IMR-90 (cell line): ENCODE results near the gene ZDHHC1. TPM values are rescaled to one million over a fixed set of nuclear protein-coding genes. Genes with fewer than 3 reads are reported as not detected.
A peak's percentile ranks its signal among the peaks of the same experiment; 100 is the strongest.

Experiments used
- ATAC-seq: fragments of 200-7000 bp; cut with Tn5 transposase; 2 replicates; pipeline ENCODE4 v1.9.1; 2020; ENCODE audit warnings: low read depth, mild to moderate bottlenecking, moderate library complexity
- BruUV-seq: library from RNA; stranded (reverse); fragments of 400-500 nt; replicated peaks from 2 replicates; lab custom pipeline; 2021; lab: Mats Ljungman, UMichigan
- CTCF ChIA-PET: fragments of 300-600 bp; formaldehyde crosslinking; extraction: SDS; loops from one replicate; lab custom pipeline; 2021; ENCODE audit warnings: antibody characterized with exemption; lab: Yijun Ruan, JAX
- POLR2A ChIA-PET: fragments of 300-600 bp; sonication (Branson Sonifier 250); formaldehyde crosslinking; loops from one replicate; lab custom pipeline; 2022; ENCODE audit warnings: antibody characterized with exemption; ENCODE audit not compliant: unreplicated experiment; lab: Charles Lee
- DNase-seq: peaks from one replicate; pipeline ENCODE4 v3.0.0; 2013
- H2AFZ ChIP-seq: replicated peaks from 2 replicates; pipeline ENCODE3; 2013; ENCODE audit warnings: low read length, mild to moderate bottlenecking; ENCODE audit not compliant: poor library complexity
- H2AK5ac ChIP-seq: 2 replicates; pipeline ENCODE4 v1.6.1; 2013; ENCODE audit warnings: low read depth, low read length, inconsistent platforms
- H2AK9ac ChIP-seq: replicated peaks from 2 replicates; pipeline ENCODE3; 2013; ENCODE audit warnings: mild to moderate bottlenecking, low read depth, low read length, moderate library complexity; ENCODE audit not compliant: poor library complexity
- H2BK120ac ChIP-seq: 2 replicates; pipeline ENCODE4 v1.6.1; 2013; ENCODE audit warnings: low read depth, low read length, inconsistent platforms
- H2BK15ac ChIP-seq: 3 replicates; pipeline ENCODE4 v1.6.1; 2013; ENCODE audit warnings: low read depth, low read length, inconsistent platforms
- H2BK20ac ChIP-seq: 2 replicates; pipeline ENCODE4 v1.6.1; 2013; ENCODE audit warnings: low read depth, mild to moderate bottlenecking, inconsistent platforms, low read length, moderate library complexity
- H2BK5ac ChIP-seq: 2 replicates; pipeline ENCODE4 v1.6.1; 2013; ENCODE audit warnings: mild to moderate bottlenecking, low read depth, low read length, inconsistent platforms; ENCODE audit not compliant: poor library complexity, severe bottlenecking
- H3K14ac ChIP-seq: replicated peaks from 2 replicates; pipeline ENCODE4 v1.6.1; 2013; ENCODE audit warnings: low read depth, low read length, inconsistent platforms
- H3K18ac ChIP-seq: 2 replicates; pipeline ENCODE4 v1.6.1; 2013; ENCODE audit warnings: low read depth, low read length, control low read depth
- H3K23ac ChIP-seq: 2 replicates; pipeline ENCODE4 v1.6.1; 2013; ENCODE audit warnings: low read depth, low read length, inconsistent platforms
- H3K27ac ChIP-seq: 2 replicates; pipeline ENCODE4 v1.5.1; 2013; ENCODE audit warnings: mild to moderate bottlenecking, control low read depth, low read length; ENCODE audit not compliant: insufficient read depth
- H3K27me3 ChIP-seq: 2 replicates; pipeline ENCODE4 v1.6.1; 2013; ENCODE audit warnings: low read length; ENCODE audit not compliant: control insufficient read depth, insufficient read depth
- H3K36me3 ChIP-seq: 2 replicates; pipeline ENCODE4 v1.6.1; 2013; ENCODE audit warnings: low read length, mixed read lengths; ENCODE audit not compliant: control insufficient read depth, insufficient read depth
- H3K4ac ChIP-seq: 2 replicates; pipeline ENCODE4 v1.6.1; 2013; ENCODE audit warnings: low read depth, low read length, inconsistent platforms
- H3K4me1 ChIP-seq: 2 replicates; pipeline ENCODE4 v1.6.1; 2013; ENCODE audit warnings: low read length, mixed read lengths; ENCODE audit not compliant: control insufficient read depth, insufficient read depth
- H3K4me2 ChIP-seq: 2 replicates; pipeline ENCODE4 v1.6.1; 2013; ENCODE audit warnings: low read depth, mild to moderate bottlenecking, control low read depth, low read length, moderate library complexity
- H3K4me3 ChIP-seq: 2 replicates; pipeline ENCODE4 v1.5.1; 2013; ENCODE audit warnings: low read depth, mild to moderate bottlenecking, control low read depth, low read length, moderate library complexity; ENCODE audit not compliant: insufficient read depth
- H3K56ac ChIP-seq: 2 replicates; pipeline ENCODE4 v1.6.1; 2013; ENCODE audit warnings: low read length, inconsistent platforms; ENCODE audit not compliant: insufficient read depth; ENCODE audit errors: extremely low read depth
- H3K79me1 ChIP-seq, 2 experiments: 2 replicates each; pipeline ENCODE4 v1.6.1; 2013; ENCODE audit warnings: low read length in 2 of 2, inconsistent platforms in 1 of 2, low read depth in 1 of 2
- H3K9ac ChIP-seq: 2 replicates; pipeline ENCODE4 v1.6.1; 2013; ENCODE audit warnings: low read depth, low read length, control low read depth
- H3K9me1 ChIP-seq: 2 replicates; pipeline ENCODE4 v1.6.1; 2013; ENCODE audit warnings: low read length, inconsistent platforms; ENCODE audit not compliant: insufficient read depth
- H3K9me3 ChIP-seq: 2 replicates; pipeline ENCODE4 v1.6.1; 2013; ENCODE audit warnings: low read length; ENCODE audit not compliant: control insufficient read depth, insufficient read depth
- H4K20me1 ChIP-seq: 2 replicates; pipeline ENCODE4 v1.6.1; 2013; ENCODE audit warnings: low read length, inconsistent platforms; ENCODE audit not compliant: insufficient read depth
- H4K5ac ChIP-seq: 2 replicates; pipeline ENCODE4 v1.6.1; 2013; ENCODE audit warnings: mild to moderate bottlenecking, low read depth, low read length, control low read depth
- H4K8ac ChIP-seq, 2 experiments: 2 replicates each; pipeline ENCODE4 v1.6.1; 2013; ENCODE audit warnings: low read depth in 2 of 2, low read length in 2 of 2, control low read depth in 1 of 2, inconsistent platforms in 1 of 2
- H4K91ac ChIP-seq: 2 replicates; pipeline ENCODE4 v1.6.1; 2013; ENCODE audit warnings: low read depth, low read length, inconsistent platforms; ENCODE audit not compliant: insufficient read depth
- CEBPB ChIP-seq: IDR thresholded peaks from 2 replicates; pipeline ENCODE4 v1.6.1; 2012; ENCODE audit warnings: low read depth, low read length, improper control_type of control experiment
- ELK1 ChIP-seq: fragments of 150-350 bp; IDR thresholded peaks from 2 replicates; pipeline ENCODE4 v1.6.1; 2016; ENCODE audit warnings: low read depth, mild to moderate bottlenecking, low read length, moderate library complexity, borderline replicate concordance
- FOS ChIP-seq: fragments of 150-350 bp; IDR thresholded peaks from 2 replicates; pipeline ENCODE4 v1.6.1; 2016; ENCODE audit warnings: low read depth, low read length
- MXI1 ChIP-seq: IDR thresholded peaks from 2 replicates; pipeline ENCODE4 v1.6.1; 2012; ENCODE audit warnings: low read depth, mild to moderate bottlenecking, low read length, moderate library complexity, borderline replicate concordance
- NFE2L2 ChIP-seq: fragments of 150-350 bp; IDR thresholded peaks from 2 replicates; pipeline ENCODE4 v1.6.1; 2016; ENCODE audit warnings: low read depth, mild to moderate bottlenecking, low read length
- POLR2A ChIP-seq: IDR thresholded peaks from 2 replicates; pipeline ENCODE4 v1.6.1; 2012; ENCODE audit warnings: mild to moderate bottlenecking, low read depth, low read length
- RAD21 ChIP-seq: IDR thresholded peaks from 2 replicates; pipeline ENCODE4 v1.6.1; 2012; ENCODE audit warnings: low read length, improper control_type of control experiment
- RCOR1 ChIP-seq: IDR thresholded peaks from 2 replicates; pipeline ENCODE4 v1.6.1; 2012; ENCODE audit warnings: mild to moderate bottlenecking, low read length, improper control_type of control experiment; ENCODE audit not compliant: insufficient replicate concordance
- SMC3 ChIP-seq: fragments of 150-350 bp; IDR thresholded peaks from 2 replicates; pipeline ENCODE4 v1.6.1; 2016; ENCODE audit warnings: low read depth, mild to moderate bottlenecking, antibody characterized with exemption, low read length, moderate library complexity
- USF2 ChIP-seq: fragments of 150-350 bp; IDR thresholded peaks from 2 replicates; pipeline ENCODE4 v1.6.1; 2017; ENCODE audit warnings: mild to moderate bottlenecking, antibody characterized with exemption, low read length, low read depth
- WGBS, 2 experiments: methylation state at CpG; one replicate each; pipeline versions ENCODE4 v1.1.5 to v1.1.7; 2013; ENCODE audit warnings: missing lambda C conversion rate in 2 of 2; ENCODE audit not compliant: insufficient read length in 1 of 2; ENCODE audit errors: extremely low coverage in 2 of 2; 5-methylcytosine and 5-hydroxymethylcytosine counted together
- dilution Hi-C: fragments of 300-500 bp; cut with HindIII; formaldehyde crosslinking; loops from one replicate; pipeline ENCODE4 v1.14.3; 2018; ENCODE audit warnings: low sequenced_read_pairs; ENCODE audit not compliant: unreplicated experiment
- in situ Hi-C: fragments of 300-500 bp; cut with MboI; formaldehyde crosslinking; loops from 3 replicates; pipeline ENCODE4 v1.14.3; 2019; ENCODE audit warnings: low sequenced_read_pairs, inconsistent platforms, mixed read lengths
- intact Hi-C: fragments of 100-400 bp; cut with micrococcal nuclease; formaldehyde crosslinking; loops from 2 replicates; pipeline ENCODE4 v1.10.0; 2022
- polyA plus RNA-seq, 3 experiments: library from polyadenylated mRNA; depleted of rRNA; stranded (reverse); fragments of >200 nt; gene quantifications; 2 replicates each; pipeline ENCODE4 v1.2.3, GENCODE V29; 2012; ENCODE audit warnings: low replicate concordance in 1 of 3
- total RNA-seq: library from RNA; depleted of rRNA; stranded (reverse); fragments of >200 nt; gene quantifications from 2 replicates; pipeline ENCODE4 v1.2.3, GENCODE V29; 2012

Gene ZDHHC1
- total and polyA plus RNA-seq, 2 of the 4 experiments (the other 2 are of a cell fraction): 2.0 to 5.9 TPM

- no peak for TF ChIP-seq ELK1
- no peak for TF ChIP-seq POLR2A
Measured at GRCh38 chr16:67393111-67393787, 23.0 kb downstream of the ZDHHC1 start, which contains the start of gene TPPP3 (continued).

- Histone ChIP-seq H3K9me1 (peaks cover 5% of the 10 kb centered on the region; the same call in 1 of the 2 replicates), H3K9ac (no peak overlapping the region), H4K8ac (peak overlapping the region in 1 of 2 experiments; percentile 2; a peak in 1 of 4 replicates), H2AFZ (peak overlapping the region; percentile 96), H3K23ac (no peak overlapping the region), H2AK5ac (no peak overlapping the region; the same call in none of the 2 replicates), H3K79me1 (no peaks in the 10 kb centered on the region), H2BK120ac (no peak overlapping the region), H3K4me2 (peak overlapping the region; percentile 85; the same call in 1 of the 2 replicates), H2AK9ac (peak overlapping the region; percentile 76), H3K18ac (no peak overlapping the region), H3K14ac (no peak overlapping the region), H3K9me3 (no peaks in the 10 kb centered on the region), H4K5ac (no peak overlapping the region), H2BK5ac (no peak overlapping the region), H3K4me1 (peaks cover 16% of the 10 kb centered on the region), H4K20me1 (no peaks in the 10 kb centered on the region), H4K91ac (no peak overlapping the region), H3K36me3 (no peaks in the 10 kb centered on the region), H3K4ac (peak overlapping the region; percentile 27; the same call in 1 of the 2 replicates), H3K27me3 (peaks cover 4% of the 10 kb centered on the region; the same call in 1 of the 2 replicates), H2BK15ac (no peak overlapping the region), H3K27ac (no peak overlapping the region), H3K56ac (no peak overlapping the region), H2BK20ac (no peak overlapping the region), H3K4me3 (no peak overlapping the region)
- in situ Hi-C loops: no loop called here
- dilution Hi-C loops: no loop called here
- WGBS, 2 experiments: 81% methylated on average over 11 of the region's 18 CpGs; no CpG with 5 or more reads in 1 of the 2 experiments
- ATAC-seq (no peak), DNase-seq (no peak)
- CTCF ChIA-PET: interaction anchor here (0.8 to 1.0 kb wide), 2 partner anchors 42 to 131 kb away, joined by 3 to 4 read pairs; no protein-coding TSS in a partner anchor
- TF ChIP-seq FOS: no peak
- no peak for TF ChIP-seq CEBPB
- TF ChIP-seq MXI1: no peak
- TF ChIP-seq RCOR1: no peak
- TF ChIP-seq NFE2L2: no peak
- TF ChIP-seq RAD21: no peak
- no peak; the same call in 1 of the 2 replicates for TF ChIP-seq POLR2A
- TF ChIP-seq USF2: no peak
- TF ChIP-seq ELK1: no peak
- TF ChIP-seq SMC3: no peak
- BruUV-seq: no TSS peak
- intact Hi-C loops: loop anchor here (5.0 kb wide), 1 partner anchor 145 kb away; the partner anchor contains the start of genes FHOD1 and SLC9A5
- POLR2A ChIA-PET: no interaction called here
Measured at GRCh38 chr16:67392301-67393059, 23.8 kb downstream of the ZDHHC1 start.
